ENCODE measurements around the gene PIGC.

Gene PIGC

GRCh38 chr1:172408958-172409357 is 34.9 kb downstream of the PIGC start:
- no peak overlapping the region for H3K18ac ChIP-seq (ENCODE audit: low read length)
- no peak overlapping the region for H2AK5ac ChIP-seq (ENCODE audit: low read depth, low read length)
- no peak overlapping the region for H4K8ac ChIP-seq (ENCODE audit: low read depth, low read length)
- H3K36me3 ChIP-seq (replicated peaks in 1 of 2; ENCODE audit: control insufficient read depth in 2 of 2, insufficient read depth in 2 of 2, low read length in 2 of 2): peaks cover 0 to 1% of the 10 kb centered on the region in 2 donors
- H2BK5ac ChIP-seq (ENCODE audit: low read length): no peak overlapping the region
- no peaks in the 10 kb centered on the region for H3K4me1 ChIP-seq (ENCODE audit: control insufficient read depth in 2 of 2, insufficient read depth in 1 of 2, low read depth in 1 of 2, low read length in 2 of 2)
- H4K91ac ChIP-seq (ENCODE audit: low read depth, low read length, poor library complexity): no peak overlapping the region
- no peak overlapping the region for H2BK15ac ChIP-seq (ENCODE audit: low read length)
- H3K4me3 ChIP-seq (ENCODE audit: low read length in 2 of 2): no peak overlapping the region
- H3K79me1 ChIP-seq (ENCODE audit: low read depth, low read length): no peaks in the 10 kb centered on the region
- no peak for DNase-seq (ENCODE audit: low spot score)
- no peak overlapping the region for H3K23ac ChIP-seq (ENCODE audit: low read depth, low read length, poor library complexity)
- no peak overlapping the region for H2BK120ac ChIP-seq (ENCODE audit: low read depth, low read length)
- H2AFZ ChIP-seq (ENCODE audit: low read length): no peak overlapping the region
- H2BK12ac ChIP-seq (ENCODE audit: low read length): no peak overlapping the region
- H3K27me3 ChIP-seq (ENCODE audit: control insufficient read depth in 3 of 3, insufficient read depth in 3 of 3, low read depth in 1 of 3, low read length in 3 of 3): no peaks in the 10 kb centered on the region
- H3K9ac ChIP-seq (ENCODE audit: low read depth, low read length, poor library complexity): no peak overlapping the region
- no peak overlapping the region for H3K4ac ChIP-seq (ENCODE audit: low read length)
- WGBS, 2 donors (ENCODE audit: extremely low coverage in 2 of 2, insufficient read length in 2 of 2, insufficient replicate concordance in 1 of 2): no CpG with 5 or more reads among the region's 1 CpG
- H3K27ac ChIP-seq (replicated peaks; ENCODE audit: low read length): no peak overlapping the region
- H3K14ac ChIP-seq (ENCODE audit: low read length): no peak overlapping the region
- no peaks in the 10 kb centered on the region for H3K9me3 ChIP-seq (replicated peaks in 1 of 2; ENCODE audit: control insufficient read depth in 2 of 2, insufficient read depth in 1 of 2, low read depth in 1 of 2, low read length in 2 of 2)
- H3K4me2 ChIP-seq (ENCODE audit: insufficient read depth, low read length, poor library complexity, severe bottlenecking): no peak overlapping the region

- Histone ChIP-seq H3K23ac (ENCODE audit: low read depth, low read length, poor library complexity) (no peak overlapping the region), H4K8ac (ENCODE audit: low read depth, low read length) (no peak overlapping the region), H3K4ac (ENCODE audit: low read length) (no peak overlapping the region), H2BK12ac (ENCODE audit: low read length) (no peak overlapping the region), H3K18ac (ENCODE audit: low read length) (no peak overlapping the region), H3K14ac (ENCODE audit: low read length) (no peak overlapping the region), H3K79me1 (ENCODE audit: low read depth, low read length) (no peaks in the 10 kb centered on the region), H3K4me3 (ENCODE audit: low read length in 2 of 2) (no peak overlapping the region), H4K91ac (ENCODE audit: low read depth, low read length, poor library complexity) (no peak overlapping the region), H3K9me3 (replicated peaks in 1 of 2; ENCODE audit: control insufficient read depth in 2 of 2, insufficient read depth in 1 of 2, low read depth in 1 of 2, low read length in 2 of 2) (no peaks in the 10 kb centered on the region), H2AFZ (ENCODE audit: low read length) (no peak overlapping the region), H3K27me3 (ENCODE audit: control insufficient read depth in 3 of 3, insufficient read depth in 3 of 3, low read depth in 1 of 3, low read length in 3 of 3) (no peaks in the 10 kb centered on the region), H3K4me1 (ENCODE audit: control insufficient read depth in 2 of 2, insufficient read depth in 1 of 2, low read depth in 1 of 2, low read length in 2 of 2) (no peaks in the 10 kb centered on the region), H3K4me2 (ENCODE audit: insufficient read depth, low read length, poor library complexity, severe bottlenecking) (no peak overlapping the region), H2BK5ac (ENCODE audit: low read length) (no peak overlapping the region), H2AK5ac (ENCODE audit: low read depth, low read length) (no peak overlapping the region), H2BK120ac (ENCODE audit: low read depth, low read length) (no peak overlapping the region), H3K27ac (replicated peaks; ENCODE audit: low read length) (no peak overlapping the region), H2BK15ac (ENCODE audit: low read length) (no peak overlapping the region), H3K36me3 (replicated peaks in 1 of 2; ENCODE audit: control insufficient read depth in 2 of 2, insufficient read depth in 2 of 2, low read length in 2 of 2) (peaks cover 0 to 1% of the 10 kb centered on the region in 2 donors), H3K9ac (ENCODE audit: low read depth, low read length, poor library complexity) (no peak overlapping the region)
- no CpG with 5 or more reads among the region's 1 CpG for WGBS, 2 donors (ENCODE audit: extremely low coverage in 2 of 2, insufficient read length in 2 of 2, insufficient replicate concordance in 1 of 2)
- no peak for DNase-seq (ENCODE audit: low spot score)
These were observed 36.9 kb downstream of the PIGC start for GRCh38 chr1:172406968-172407367.

- Histone ChIP-seq H3K36me3 (replicated peaks in 1 of 2; ENCODE audit: control insufficient read depth in 2 of 2, insufficient read depth in 2 of 2, low read length in 2 of 2) (peaks cover 0 to 1% of the 10 kb centered on the region in 2 donors), H4K91ac (ENCODE audit: low read depth, low read length, poor library complexity) (no peak overlapping the region), H3K79me1 (ENCODE audit: low read depth, low read length) (no peaks in the 10 kb centered on the region), H2BK12ac (ENCODE audit: low read length) (no peak overlapping the region), H2AK5ac (ENCODE audit: low read depth, low read length) (no peak overlapping the region), H3K9me3 (replicated peaks in 1 of 2; ENCODE audit: control insufficient read depth in 2 of 2, insufficient read depth in 1 of 2, low read depth in 1 of 2, low read length in 2 of 2) (no peaks in the 10 kb centered on the region), H2BK120ac (ENCODE audit: low read depth, low read length) (no peak overlapping the region), H3K27me3 (ENCODE audit: control insufficient read depth in 3 of 3, insufficient read depth in 3 of 3, low read depth in 1 of 3, low read length in 3 of 3) (no peaks in the 10 kb centered on the region), H3K4me1 (ENCODE audit: control insufficient read depth in 2 of 2, insufficient read depth in 1 of 2, low read depth in 1 of 2, low read length in 2 of 2) (no peaks in the 10 kb centered on the region), H3K27ac (replicated peaks; ENCODE audit: low read length) (no peak overlapping the region), H3K9ac (ENCODE audit: low read depth, low read length, poor library complexity) (no peak overlapping the region), H3K4ac (ENCODE audit: low read length) (no peak overlapping the region), H2BK15ac (ENCODE audit: low read length) (no peak overlapping the region), H4K8ac (ENCODE audit: low read depth, low read length) (no peak overlapping the region), H3K23ac (ENCODE audit: low read depth, low read length, poor library complexity) (no peak overlapping the region), H3K4me3 (ENCODE audit: low read length in 2 of 2) (no peak overlapping the region), H2BK5ac (ENCODE audit: low read length) (no peak overlapping the region), H3K4me2 (ENCODE audit: insufficient read depth, low read length, poor library complexity, severe bottlenecking) (no peak overlapping the region), H2AFZ (ENCODE audit: low read length) (no peak overlapping the region), H3K14ac (ENCODE audit: low read length) (no peak overlapping the region), H3K18ac (ENCODE audit: low read length) (no peak overlapping the region)
- no peak for DNase-seq (ENCODE audit: low spot score)
These were observed 38.0 kb downstream of the PIGC start for GRCh38 chr1:172405912-172406311.

- Histone ChIP-seq H3K9me3 (replicated peaks in 1 of 2; ENCODE audit: control insufficient read depth in 2 of 2, insufficient read depth in 1 of 2, low read depth in 1 of 2, low read length in 2 of 2) (no peaks in the 10 kb centered on the region), H3K4me2 (ENCODE audit: insufficient read depth, low read length, poor library complexity, severe bottlenecking) (no peak overlapping the region), H3K14ac (ENCODE audit: low read length) (no peak overlapping the region), H3K18ac (ENCODE audit: low read length) (no peak overlapping the region), H3K36me3 (replicated peaks in 1 of 2; ENCODE audit: control insufficient read depth in 2 of 2, insufficient read depth in 2 of 2, low read length in 2 of 2) (peaks cover 0 to 1% of the 10 kb centered on the region in 2 donors), H4K91ac (ENCODE audit: low read depth, low read length, poor library complexity) (no peak overlapping the region), H2AFZ (ENCODE audit: low read length) (no peak overlapping the region), H3K9ac (ENCODE audit: low read depth, low read length, poor library complexity) (no peak overlapping the region), H2BK15ac (ENCODE audit: low read length) (no peak overlapping the region), H2BK12ac (ENCODE audit: low read length) (no peak overlapping the region), H3K4me3 (ENCODE audit: low read length in 2 of 2) (no peak overlapping the region), H2AK5ac (ENCODE audit: low read depth, low read length) (no peak overlapping the region), H3K27ac (replicated peaks; ENCODE audit: low read length) (no peak overlapping the region), H3K4ac (ENCODE audit: low read length) (no peak overlapping the region), H3K79me1 (ENCODE audit: low read depth, low read length) (no peaks in the 10 kb centered on the region), H3K23ac (ENCODE audit: low read depth, low read length, poor library complexity) (no peak overlapping the region), H3K27me3 (ENCODE audit: control insufficient read depth in 3 of 3, insufficient read depth in 3 of 3, low read depth in 1 of 3, low read length in 3 of 3) (no peaks in the 10 kb centered on the region), H3K4me1 (ENCODE audit: control insufficient read depth in 2 of 2, insufficient read depth in 1 of 2, low read depth in 1 of 2, low read length in 2 of 2) (peaks cover 3 to 4% of the 10 kb centered on the region in 2 donors), H2BK120ac (ENCODE audit: low read depth, low read length) (no peak overlapping the region), H2BK5ac (ENCODE audit: low read length) (no peak overlapping the region), H4K8ac (ENCODE audit: low read depth, low read length) (no peak overlapping the region)
- no peak for DNase-seq (ENCODE audit: low spot score)
These were observed 39.7 kb downstream of the PIGC start for GRCh38 chr1:172404121-172404520.
